Stomach (tissue), 9 donors: Measurements from ENCODE around the gene B3GNT3. TPM values are rescaled to one million over a fixed set of nuclear protein-coding genes. Genes with fewer than 3 reads are reported as not detected.
A peak's percentile ranks its signal among the peaks of the same experiment; 100 is the strongest.
"Not testable (repeated sequence)": the region's sequence is repeated elsewhere in the genome, so short reads cannot be mapped to it uniquely, and the experiment has no call there.

Experiments used
- DNase-seq, 2 donors: peaks; one replicate each; pipeline versions ENCODE4 v3.0.0 to v3.0.0-alpha.2; 2013 to 2019
- H3K27ac ChIP-seq, 5 donors: fragments of 200-600 bp in 4 of 5; sonication (generic) in 4 of 5; one replicate each; pipeline ENCODE4 v1.5.1; 2013 to 2019; ENCODE audit warnings: mild to moderate bottlenecking in 1 of 5, moderate library complexity in 1 of 5
- H3K27me3 ChIP-seq, 3 donors: fragments of 200-600 bp; sonication (generic); one replicate each; pipeline ENCODE4 v1.5.1; 2017 to 2019; ENCODE audit warnings: mixed run types in 1 of 3
- H3K36me3 ChIP-seq, 4 donors: fragments of 200-600 bp; sonication (generic); 1 replicate in 3 of 4; 2 replicates in 1 of 4; pipeline ENCODE4 v1.5.1; 2016 to 2019
- H3K4me1 ChIP-seq, 4 donors: fragments of 200-600 bp; sonication (generic); one replicate each; pipeline ENCODE4 v1.5.1; 2016 to 2019
- H3K4me3 ChIP-seq, 4 donors: fragments of 200-600 bp; sonication (generic) in 3 of 4; one replicate each; pipeline ENCODE4 v1.5.1; 2016 to 2019; ENCODE audit warnings: mild to moderate bottlenecking in 1 of 4
- H3K9me3 ChIP-seq, 4 donors: fragments of 200-600 bp; sonication (generic); one replicate each; pipeline ENCODE4 v1.5.1; 2016 to 2019
- CTCF ChIP-seq, 7 experiments: fragments of 450-650 bp in 4 of 7; fragments of 200-600 bp in 3 of 7; sonication (generic) in 3 of 7; IDR thresholded peaks; one replicate each; pipeline ENCODE4 v1.5.1; 2016 to 2019; ENCODE audit warnings: antibody characterized with exemption in 7 of 7, control low read depth in 2 of 7, mild to moderate bottlenecking in 1 of 7
- EP300 ChIP-seq: sonication (generic); formaldehyde crosslinking; IDR thresholded peaks from one replicate; pipeline ENCODE4 v1.6.1; 2017; ENCODE audit warnings: antibody characterized with exemption
- POLR2A ChIP-seq, 4 donors: fragments of 450-650 bp; IDR thresholded peaks; one replicate each; pipeline ENCODE4 v1.6.1; 2016; ENCODE audit warnings: antibody characterized with exemption in 4 of 4, control low read depth in 2 of 4, mild to moderate bottlenecking in 1 of 4, moderate library complexity in 1 of 4
- POLR2AphosphoS5 ChIP-seq, 3 donors: sonication (generic); formaldehyde crosslinking; IDR thresholded peaks; one replicate each; pipeline ENCODE4 v1.6.1; 2016; ENCODE audit warnings: antibody characterized with exemption in 3 of 3
- WGBS, 5 donors: extraction: QIAGEN DNeasy Blood & Tissue Kit in 3 of 5; methylation state at CpG; one replicate each; pipeline versions ENCODE4 v1.1.5 to v1.1.7; 2013 to 2018; 5-methylcytosine and 5-hydroxymethylcytosine counted together
- intact Hi-C: fragments of 100-400 bp; cut with DNase I; formaldehyde crosslinking; loops from one replicate; pipeline ENCODE4 v1.15.1; 2023; ENCODE audit warnings: low total_unique reads
- polyA plus RNA-seq, 3 donors: library from polyadenylated mRNA; stranded (reverse); fragments of 200-250 nt; gene quantifications; one replicate each; pipeline ENCODE4 v1.2.3, GENCODE V29; 2013
- total RNA-seq, 5 donors: library from RNA; depleted of rRNA; stranded (reverse); fragments of >200 nt; gene quantifications; one replicate each; pipeline versions ENCODE4 v1.1.0 to v1.2.3, GENCODE V29; 2014 to 2016
- donor health status: healthy with polysubstance abuse.
- donor health status: Bipolar disorder and iron deficiency.
- donor health status: healthy.

Gene B3GNT3
- total and polyA plus RNA-seq, 8 donors, result 11.3 to 117 (median 20.2) TPM

GRCh38 chr19:17796838-17797423, 2.0 kb downstream of the B3GNT3 start:
- Histone ChIP-seq H3K27me3 (peaks cover 8 to 83% (median 13%) of the 10 kb centered on the region in 3 donors), H3K9me3 (no peaks in the 10 kb centered on the region), H3K27ac (peak overlapping the region; percentile 72 to 95 (median 87)), H3K36me3 (peaks cover 0 to 5% (median 0%) of the 10 kb centered on the region in 4 donors), H3K4me3 (peak overlapping the region in 3 of 4 donors; percentile 24 to 59 (median 54)), H3K4me1 (peaks cover 15 to 42% (median 22%) of the 10 kb centered on the region in 4 donors)
- intact Hi-C loops, result no loop called here
- DNase-seq, result no peak
- WGBS, 5 donors, result 11 to 50% (median 24%) methylated on average over 1 of the region's 1 CpG
- TF ChIP-seq POLR2A (IDR thresholded peaks at IDR 0.05), result no peak
- TF ChIP-seq EP300, result no peak
- TF ChIP-seq POLR2AphosphoS5 (IDR thresholded peaks at IDR 0.05), result no peak
- TF ChIP-seq CTCF (IDR thresholded peaks at IDR 0.05), result no peak

GRCh38 chr19:17797424-17798201, 2.7 kb downstream of the B3GNT3 start:
- Histone ChIP-seq H3K4me1 (peaks cover 11 to 48% (median 22%) of the 10 kb centered on the region in 4 donors), H3K36me3 (peaks cover 0 to 5% (median 0%) of the 10 kb centered on the region in 4 donors), H3K27me3 (peaks cover 8 to 87% (median 13%) of the 10 kb centered on the region in 3 donors), H3K9me3 (no peaks in the 10 kb centered on the region), H3K4me3 (peak overlapping the region; percentile 15 to 54 (median 22)), H3K27ac (peak overlapping the region; percentile 87 to 95 (median 89))
- intact Hi-C loops, result no loop called here
- WGBS, 5 donors, result 27 to 42% (median 31%) methylated on average over 8 to 11 of the region's 11 CpGs
- DNase-seq, result peak; percentile 90 to 91
- no peak for TF ChIP-seq CTCF (IDR thresholded peaks at IDR 0.05)
- no peak for TF ChIP-seq EP300
- TF ChIP-seq POLR2AphosphoS5 (IDR thresholded peaks at IDR 0.05), result peak in 2 of 3 donors; percentile 78 to 81
- TF ChIP-seq POLR2A (IDR thresholded peaks at IDR 0.05), result peak in 1 of 4 donors; percentile 25

GRCh38 chr19:17798599-17798998, 3.7 kb downstream of the B3GNT3 start:
- H3K4me3 ChIP-seq, result peak overlapping the region in 1 of 4 donors; percentile 35
- H3K27me3 ChIP-seq, result peaks cover 8 to 84% (median 13%) of the 10 kb centered on the region in 3 donors
- H3K27ac ChIP-seq, result peak overlapping the region; percentile 87 to 95 (median 89)
- H3K9me3 ChIP-seq, H3K36me3 ChIP-seq, DNase-seq, intact Hi-C loops: not testable (repeated sequence)
- 66 to 85% (median 78%) methylated on average over 3 of the region's 3 CpGs for WGBS, 5 donors
- H3K4me1 ChIP-seq, result peaks cover 15 to 54% (median 23%) of the 10 kb centered on the region in 4 donors

GRCh38 chr19:17802137-17802858, 7.4 kb downstream of the B3GNT3 start:
- intact Hi-C loops, result no loop called here
- H3K4me1 ChIP-seq, result peaks cover 5 to 37% (median 7%) of the 10 kb centered on the region in 4 donors
- WGBS, 5 donors, result 72 to 80% (median 78%) methylated on average over 12 of the region's 12 CpGs
- no peak for DNase-seq
- H3K4me3 ChIP-seq, result no peak overlapping the region
- H3K27me3 ChIP-seq, result peaks cover 0 to 47% (median 0%) of the 10 kb centered on the region in 3 donors
- H3K27ac ChIP-seq, result no peak overlapping the region
- no peaks in the 10 kb centered on the region for H3K9me3 ChIP-seq
- TF ChIP-seq EP300 (no peak), POLR2AphosphoS5 (IDR thresholded peaks at IDR 0.05) (no peak), POLR2A (IDR thresholded peaks at IDR 0.05) (no peak), CTCF (IDR thresholded peaks at IDR 0.05) (no peak)
- H3K36me3 ChIP-seq, result peaks cover 0 to 5% (median 0%) of the 10 kb centered on the region in 4 donors
